ENCODE data around the gene SRRD.
"Not testable (repeated sequence)": the region's sequence is repeated elsewhere in the genome, so short reads cannot be mapped to it uniquely, and the experiment has no call there.

Gene SRRD

DNA sequence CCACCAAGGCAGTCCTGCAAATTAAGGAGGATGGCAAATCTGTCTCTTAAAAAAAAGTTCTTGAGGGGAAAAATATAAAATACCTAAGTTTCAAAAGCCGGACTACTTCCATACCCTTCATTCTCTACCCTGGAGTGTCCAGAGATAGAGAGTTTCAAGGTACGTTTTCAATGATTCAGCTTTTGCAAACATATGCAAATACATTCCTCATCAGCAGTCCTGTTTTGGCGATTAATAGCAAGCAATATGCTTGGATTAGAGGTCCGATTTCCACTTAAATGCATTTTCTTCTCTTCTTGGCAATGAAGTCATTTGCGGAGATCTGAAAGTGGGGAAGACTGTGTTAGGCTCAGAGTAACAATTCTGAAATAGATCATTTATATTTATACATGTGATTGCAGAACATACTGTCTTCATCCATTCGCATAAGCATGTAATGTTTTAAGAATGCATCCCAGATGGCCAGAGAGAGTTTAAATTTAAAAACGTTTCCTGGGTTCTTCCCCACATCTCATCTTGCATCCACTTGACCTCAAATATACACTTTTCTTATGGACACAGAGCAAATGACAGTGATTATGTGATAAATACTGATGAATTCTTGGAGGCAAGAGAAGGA lies 42.4 kb downstream of the SRRD start:
- no peak for DNase-seq

DNA sequence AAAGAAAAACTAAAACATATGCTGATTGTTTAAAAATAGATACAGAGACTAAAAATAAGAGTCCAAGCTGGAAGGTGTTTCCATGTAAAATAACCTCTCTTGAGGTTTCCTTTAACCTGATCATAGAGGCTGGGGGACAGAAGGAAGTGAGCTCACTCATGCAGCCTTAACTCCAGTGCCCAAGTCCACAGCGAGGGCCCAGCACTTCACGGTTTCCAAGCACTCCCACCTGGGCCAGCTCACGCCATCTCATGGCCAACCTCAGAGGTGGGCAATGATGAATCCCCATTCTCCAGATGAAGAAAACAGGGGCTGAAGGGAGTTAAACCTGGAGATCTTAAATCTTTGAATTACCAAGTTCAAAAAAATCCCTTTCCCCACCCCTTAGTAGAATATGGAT lies 43.5 kb downstream of the SRRD start:
- DNase-seq, result no peak

DNA sequence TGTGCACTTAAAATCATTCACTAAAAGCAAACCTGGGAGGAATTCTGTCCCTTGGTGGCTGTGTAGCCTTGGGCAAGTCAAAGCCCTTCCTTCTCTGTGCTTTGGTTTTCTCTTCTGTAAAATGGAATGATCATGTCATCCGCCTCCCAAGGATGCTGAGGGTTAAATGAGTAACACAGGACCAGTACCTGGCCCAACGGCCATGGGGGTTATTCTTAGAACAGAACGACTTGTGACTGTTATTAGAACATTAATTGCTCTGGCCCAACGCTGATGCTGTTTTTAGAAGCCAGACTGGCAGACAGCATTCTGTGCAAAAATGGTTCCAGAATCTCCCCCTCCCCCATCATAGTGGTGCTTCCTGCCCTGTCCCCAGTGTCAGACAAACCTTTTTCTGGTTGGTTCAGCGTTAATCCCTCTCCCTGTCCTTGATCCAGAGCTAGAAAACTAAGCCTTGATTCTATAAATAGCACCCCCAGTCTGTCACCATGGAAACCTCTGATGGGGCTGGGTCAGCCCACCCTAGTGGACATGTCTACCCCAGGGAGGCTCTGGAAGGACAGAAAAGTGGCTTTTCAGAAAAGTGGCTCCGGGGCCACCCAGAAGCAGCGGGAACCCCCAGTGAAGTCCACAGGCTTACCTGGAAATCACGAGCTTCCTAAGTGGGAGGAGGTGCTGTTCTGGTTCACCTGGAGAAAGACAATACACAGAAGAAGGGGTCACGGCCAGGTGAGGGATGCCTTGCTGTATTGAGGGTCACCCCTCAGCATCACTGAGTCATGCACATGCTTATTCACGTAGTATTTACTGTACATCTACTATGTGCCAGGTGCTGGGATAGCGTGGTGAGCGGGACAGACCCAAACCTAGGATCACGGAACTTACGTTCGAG lies 44.1 kb downstream of the SRRD start:
- DNase-seq, result no peak

DNA sequence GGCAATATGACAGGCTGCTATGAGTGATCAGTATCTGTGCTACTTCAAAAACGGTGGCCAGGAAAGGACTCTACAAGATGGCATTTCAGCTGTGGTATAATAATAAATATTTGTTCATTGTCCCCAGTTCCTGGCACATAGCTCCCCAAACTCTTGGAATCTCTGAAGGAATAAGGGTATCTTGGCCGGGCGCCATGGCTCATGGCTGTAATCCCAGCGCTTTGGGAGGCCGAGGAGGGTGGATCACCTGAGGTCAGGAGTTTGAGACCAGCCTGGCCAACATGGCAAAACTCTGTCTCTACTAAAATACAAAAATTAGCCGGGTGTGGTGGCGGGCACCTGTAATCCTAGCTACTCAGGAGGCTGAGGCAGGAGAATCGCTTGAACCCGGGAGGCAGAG lies 44.8 kb downstream of the SRRD start:
- DNase-seq, result not testable (repeated sequence)

DNA sequence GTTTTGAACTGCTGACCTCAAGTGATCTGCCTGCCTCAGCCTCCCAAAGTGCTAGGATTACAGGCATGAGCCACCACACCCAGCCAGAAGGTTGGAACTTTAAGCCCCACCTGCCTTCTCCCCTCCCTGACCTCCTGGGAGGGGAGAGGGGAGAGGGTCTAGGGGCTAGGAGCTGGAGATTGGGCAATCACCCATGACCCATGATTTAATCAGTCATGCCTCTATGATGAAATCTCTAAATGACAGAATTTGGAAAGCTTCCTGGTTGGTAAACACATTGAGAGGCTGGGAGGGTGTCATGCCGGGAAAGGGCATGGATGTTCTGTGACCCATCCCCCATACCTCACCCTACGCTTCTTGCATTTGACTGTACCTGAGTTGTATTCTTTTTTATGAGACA lies 45.7 kb downstream of the SRRD start:
- DNase-seq, result no peak

DNA sequence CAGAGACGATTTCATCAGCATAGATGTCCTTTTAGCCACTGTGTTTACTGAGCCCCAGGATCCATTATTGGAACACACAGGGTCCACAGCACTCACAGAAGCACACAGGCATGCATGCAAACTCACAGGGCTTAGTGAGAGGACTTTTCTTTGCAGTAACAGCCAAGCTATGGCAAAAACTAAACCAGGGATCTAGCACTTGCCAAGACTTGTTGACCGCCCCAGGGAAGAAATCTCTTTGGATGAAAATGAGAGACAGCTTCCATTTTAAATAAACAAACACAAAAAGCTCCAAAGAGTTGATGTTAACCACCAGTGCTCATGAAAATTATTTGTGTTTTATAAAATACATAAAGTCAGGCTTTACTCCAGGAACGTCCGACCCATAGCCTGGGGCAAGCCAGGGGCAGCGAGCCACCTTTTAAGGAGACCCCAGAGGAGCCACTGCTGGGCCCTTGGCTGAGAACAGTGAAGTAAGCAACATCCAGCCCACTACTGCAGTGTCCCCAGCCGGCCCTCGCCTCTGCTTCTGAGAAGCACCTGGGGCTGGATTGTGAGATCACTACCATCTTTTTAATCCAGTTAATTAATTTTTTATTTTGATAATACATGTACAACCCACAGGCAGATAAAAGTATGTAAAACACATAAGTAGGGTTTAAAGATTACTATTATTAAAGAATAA lies 50.6 kb downstream of the SRRD start:
- DNase-seq, result no peak

DNA sequence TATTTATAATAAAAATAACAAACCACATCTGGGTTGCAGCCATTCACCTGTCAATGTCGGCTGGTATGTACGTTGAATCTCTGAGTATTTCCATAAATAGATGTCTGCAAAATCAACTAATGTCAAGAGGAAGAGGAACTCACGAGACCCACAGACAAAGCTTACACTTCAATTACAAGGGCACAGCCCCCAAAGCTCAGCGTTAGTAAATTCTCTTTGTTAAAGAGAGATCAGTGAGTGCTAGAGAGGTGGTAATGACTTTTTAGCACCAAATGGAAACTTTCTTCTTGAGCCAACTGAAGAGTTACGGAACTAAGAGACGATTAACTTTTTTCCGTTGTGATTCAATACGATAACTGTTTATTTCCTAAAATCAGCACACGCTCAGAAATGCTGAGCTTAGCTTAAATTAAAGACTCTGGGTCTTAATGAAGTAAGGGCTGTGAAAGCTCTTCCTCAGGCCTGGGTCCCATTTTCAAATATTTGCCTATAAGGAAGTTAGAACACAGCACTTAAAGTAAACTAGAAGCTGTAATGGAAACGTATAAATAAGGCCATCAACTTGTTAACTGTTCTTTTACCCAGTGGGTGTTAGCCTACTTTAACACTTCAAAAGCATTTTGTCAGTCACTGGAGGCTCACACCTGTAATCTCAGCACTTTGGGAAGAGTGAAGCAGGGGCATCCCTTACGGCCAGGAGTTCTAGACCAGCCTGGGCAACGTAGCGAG lies 51.4 kb downstream of the SRRD start:
- DNase-seq, result no peak

DNA sequence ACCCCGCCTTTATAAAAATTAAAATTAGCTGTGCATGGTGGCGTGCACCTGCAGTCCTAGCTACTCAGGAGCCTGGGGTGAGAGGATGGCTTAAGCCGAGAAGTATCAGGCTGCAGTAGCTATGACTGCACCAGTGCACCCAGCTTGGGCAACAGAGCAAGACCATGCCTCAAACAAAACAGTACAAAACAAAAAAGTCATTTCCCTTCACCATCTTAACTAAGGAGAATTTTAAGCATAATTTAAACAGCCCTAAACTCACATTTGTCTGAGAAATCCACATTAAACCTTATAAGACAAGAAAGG lies 51.9 kb downstream of the SRRD start:
- DNase-seq, result no peak

DNA sequence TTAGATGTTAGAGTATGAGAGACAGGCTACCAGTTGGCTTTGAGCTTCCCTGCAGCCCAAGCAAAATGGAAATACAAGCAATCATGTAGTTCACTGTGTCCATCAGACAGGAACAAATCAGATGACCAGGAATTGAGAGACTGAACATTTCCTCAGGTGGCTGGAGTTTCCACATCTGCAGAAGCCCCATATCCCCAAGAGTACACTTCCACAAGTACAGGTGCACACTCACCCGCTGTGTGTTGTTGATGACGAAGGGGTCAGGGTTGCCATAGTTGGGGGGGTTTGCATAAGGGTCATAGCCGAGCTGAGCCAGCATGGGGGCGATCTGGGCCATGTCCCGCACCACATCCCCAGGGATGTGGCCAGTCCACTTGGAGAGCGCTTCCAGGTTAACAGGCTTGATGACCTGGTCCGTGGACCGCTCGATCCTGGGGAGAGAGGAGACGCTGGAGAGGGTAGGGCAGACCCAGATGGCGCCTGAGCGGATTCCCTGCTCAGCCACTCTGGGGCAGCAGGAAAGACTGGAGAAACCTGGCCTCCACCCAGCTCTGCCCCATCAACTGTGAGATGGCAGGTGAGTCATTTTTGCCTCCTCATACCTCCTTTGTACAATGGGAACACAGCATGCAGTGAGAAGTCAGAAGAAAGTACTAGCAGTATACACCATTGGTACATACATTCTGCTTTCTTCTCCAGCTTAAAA lies 52.5 kb downstream of the SRRD start:
- DNase-seq, result no peak

DNA sequence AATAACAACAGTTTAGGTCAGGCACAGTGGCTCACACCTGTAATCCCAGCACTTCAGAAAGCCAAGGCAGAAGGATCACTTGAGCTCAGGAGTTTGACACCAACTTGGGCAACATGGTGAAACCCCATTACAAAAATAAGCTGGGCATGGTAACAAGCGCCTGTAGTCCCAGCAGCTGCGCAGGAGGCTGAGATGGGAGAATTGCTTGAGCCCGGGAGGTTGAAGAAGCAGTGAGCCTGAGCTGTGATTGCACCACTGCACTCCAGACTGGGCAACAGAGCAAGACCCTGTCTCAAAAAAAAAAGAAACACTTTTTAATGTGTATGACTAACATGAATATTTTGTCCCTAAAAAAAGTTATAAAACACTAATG lies 53.1 kb downstream of the SRRD start:
- no peak for DNase-seq

DNA sequence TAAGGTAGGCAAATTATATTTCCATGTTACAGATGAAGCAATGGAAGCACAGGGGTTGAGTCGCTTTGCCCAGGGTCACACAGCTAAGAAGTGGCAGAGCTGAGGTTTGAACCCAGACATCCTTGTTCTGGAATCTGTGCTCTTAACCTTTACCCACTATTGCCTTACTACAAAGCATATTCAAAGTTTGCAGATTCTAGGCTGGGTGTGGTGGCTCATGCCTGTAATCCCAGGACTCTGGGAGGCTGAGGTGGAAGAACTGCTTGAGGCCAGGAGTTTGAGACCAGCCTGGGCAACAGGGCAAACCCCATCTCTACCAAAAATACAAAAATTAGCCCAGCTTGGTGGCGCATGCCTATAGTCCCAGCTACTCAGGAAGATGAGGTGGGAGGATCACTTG lies 56.4 kb downstream of the SRRD start:
- no peak for DNase-seq

DNA sequence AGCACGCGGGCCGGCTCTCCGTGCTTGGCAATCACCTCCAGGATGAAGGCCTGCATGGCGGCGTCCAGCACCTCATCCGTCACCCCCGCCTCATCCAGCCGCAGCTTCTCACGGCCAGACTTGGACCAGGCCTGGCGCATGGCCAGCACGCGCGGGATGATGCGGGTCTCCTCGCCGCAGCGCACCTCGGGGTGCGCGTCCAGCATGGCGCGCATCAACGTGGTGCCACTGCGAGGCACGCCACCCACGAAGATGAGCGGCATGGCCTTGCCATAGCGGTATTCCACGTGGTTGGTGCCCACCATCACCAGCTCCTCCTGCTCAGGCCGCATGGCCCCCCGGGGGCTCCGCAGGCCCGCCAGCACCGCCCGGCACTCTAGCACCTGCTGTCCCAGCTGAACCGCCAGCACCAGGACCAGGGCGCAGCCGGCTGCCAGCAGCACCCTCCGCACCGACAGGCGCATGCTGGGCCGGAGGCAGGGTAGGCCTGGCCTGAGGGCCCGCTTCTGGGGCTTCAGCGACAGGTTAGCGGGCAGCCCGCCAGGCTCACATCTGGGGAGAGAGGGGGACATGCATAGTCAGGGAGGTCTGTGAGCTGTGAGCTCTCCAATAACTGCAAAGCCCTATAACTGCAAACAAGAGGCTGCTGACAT lies 57.6 kb downstream of the SRRD start:
- no peak for DNase-seq

DNA sequence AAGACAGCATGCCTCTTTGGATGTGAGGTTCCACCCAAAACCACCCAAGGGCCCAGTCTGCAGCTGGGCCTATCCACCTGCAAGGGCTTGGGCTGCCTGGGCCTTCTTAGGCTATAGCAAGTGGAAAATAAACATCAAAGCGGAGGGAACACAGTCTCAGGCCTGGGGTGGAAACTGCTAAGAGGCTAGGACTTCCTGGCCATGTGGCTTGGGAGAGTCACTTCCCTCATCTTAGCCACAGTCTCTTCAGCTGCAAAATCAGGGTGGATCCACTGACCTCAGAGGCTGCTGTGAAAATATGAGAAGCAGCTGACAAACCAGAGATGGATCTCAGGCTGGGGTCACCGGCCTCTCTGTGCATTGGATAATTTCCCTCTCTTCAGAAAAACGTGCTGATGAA lies 59.2 kb downstream of the SRRD start:
- peak; percentile 42 for DNase-seq

All from hematopoietic multipotent progenitor cell treated with erythropoietin and hydrocortisone succinate and interleukin-3 and kit ligand, for 6 days (in vitro differentiated cells).